DMS153 (cell line): ENCODE data around the gene DBF4B.
"Not testable (repeated sequence)": the region's sequence is repeated elsewhere in the genome, so short reads cannot be mapped to it uniquely, and the experiment has no call there.

Experiments
- DNase-seq: peaks from one replicate; lab custom pipeline; 2025; lab: John Stamatoyannopoulos, UW

The DBF4B gene

DNA sequence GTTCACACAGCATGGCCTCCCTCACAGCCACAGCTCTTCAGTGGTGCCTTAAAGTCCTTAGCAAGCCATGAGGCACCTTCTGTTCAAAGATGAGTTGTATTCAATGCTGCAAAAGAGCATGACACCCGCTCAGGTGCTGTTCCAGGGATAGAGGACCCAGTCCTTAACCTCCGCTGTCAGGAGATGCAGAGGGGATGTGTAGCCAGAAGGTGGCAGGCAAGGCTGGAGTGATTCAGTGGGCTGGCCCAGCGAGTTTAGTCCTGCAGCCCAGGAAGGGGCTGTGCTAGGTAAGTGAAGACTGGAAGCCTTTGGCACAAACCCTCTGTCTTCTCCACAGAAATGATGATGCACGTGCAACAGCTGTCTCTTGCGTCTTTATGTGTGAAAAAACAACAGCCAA is 25.3 kb downstream of the DBF4B start:
- no peak for DNase-seq

DNA sequence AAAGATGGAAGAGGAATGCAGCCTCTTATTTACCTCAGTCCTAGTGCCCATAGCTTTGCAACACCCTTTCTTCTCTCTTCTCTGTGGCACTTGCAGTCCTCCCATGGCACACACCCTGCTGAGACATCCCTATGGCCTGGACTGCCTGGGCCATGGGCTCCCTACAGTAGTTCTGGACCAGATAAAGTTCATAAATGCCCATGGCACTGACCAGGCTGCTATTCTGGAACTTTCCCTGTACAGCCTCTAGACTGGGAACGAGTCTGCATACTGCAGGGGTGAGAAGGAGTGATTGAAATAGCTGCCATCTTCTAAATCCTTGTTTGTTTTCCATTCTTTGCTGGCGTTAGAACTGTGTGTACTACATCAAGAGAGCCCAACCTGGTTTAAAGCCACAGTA is 25.8 kb downstream of the DBF4B start:
- DNase-seq = no peak

DNA sequence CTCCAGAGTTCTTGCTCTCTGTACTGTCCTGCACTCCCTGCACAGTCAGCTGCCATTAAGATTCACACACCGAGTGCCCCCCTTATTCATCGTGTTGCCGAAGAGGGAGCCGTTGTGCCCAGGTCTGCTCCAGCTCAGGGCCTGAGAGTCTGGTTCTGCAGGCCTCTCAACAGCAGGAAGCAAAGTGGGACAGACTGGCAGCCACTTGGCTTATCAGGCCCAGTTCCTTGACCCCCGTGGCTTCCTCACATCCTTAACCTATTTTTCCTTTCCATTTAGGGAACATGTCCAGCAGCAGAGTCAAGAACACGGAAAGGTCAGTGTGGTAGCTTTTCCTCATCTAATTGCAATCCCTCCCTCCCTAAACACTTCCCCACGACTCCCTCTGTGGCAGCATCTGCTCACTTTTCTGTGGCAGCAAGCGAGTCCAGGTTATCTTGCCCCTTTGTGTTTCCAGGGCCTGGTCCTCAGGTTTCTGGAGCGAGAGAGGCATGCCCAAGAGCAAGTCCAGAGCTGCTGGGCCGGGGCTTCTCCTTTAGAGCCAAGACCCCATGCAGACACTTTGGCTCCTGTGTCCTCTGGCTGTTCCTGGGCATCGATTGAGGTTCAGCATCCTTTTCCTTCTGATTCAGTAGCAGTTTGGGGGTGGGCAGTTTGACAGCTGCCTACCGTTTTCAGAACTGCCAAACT is 28.2 kb downstream of the DBF4B start:
- DNase-seq = no peak

DNA sequence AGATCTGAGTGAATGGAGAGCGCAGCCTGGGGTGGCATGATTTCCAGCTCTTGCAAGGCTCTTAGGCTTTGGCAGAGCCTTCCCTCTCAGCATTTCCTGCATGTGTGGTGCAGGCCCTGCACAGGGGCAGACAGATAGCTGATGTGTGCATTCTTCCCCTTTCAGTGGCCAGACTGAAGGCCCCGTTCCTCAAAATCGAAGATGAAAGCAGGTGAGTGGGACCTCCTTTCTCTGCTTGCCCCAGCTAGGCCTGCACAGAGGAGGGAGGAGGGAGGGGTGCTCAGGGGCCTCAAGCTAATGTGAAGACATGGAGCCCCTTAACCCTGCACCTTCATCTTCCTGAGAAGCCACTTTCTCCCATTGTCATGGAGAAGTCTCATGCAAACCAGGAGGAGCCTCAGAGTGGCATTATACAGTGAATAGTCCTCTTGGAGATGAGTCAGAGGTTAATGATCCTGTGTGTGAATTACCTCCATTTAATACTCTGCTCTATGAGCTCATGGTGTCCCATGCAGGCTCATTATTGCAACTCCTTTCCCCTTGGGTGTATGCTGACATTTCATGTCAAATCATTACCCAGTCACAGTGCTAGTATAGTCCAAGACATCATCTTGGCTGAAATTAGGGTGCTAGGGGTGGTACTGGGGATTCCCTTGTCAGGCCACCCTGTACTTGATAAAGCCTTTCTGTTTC is 29.9 kb downstream of the DBF4B start:
- no peak for DNase-seq

DNA sequence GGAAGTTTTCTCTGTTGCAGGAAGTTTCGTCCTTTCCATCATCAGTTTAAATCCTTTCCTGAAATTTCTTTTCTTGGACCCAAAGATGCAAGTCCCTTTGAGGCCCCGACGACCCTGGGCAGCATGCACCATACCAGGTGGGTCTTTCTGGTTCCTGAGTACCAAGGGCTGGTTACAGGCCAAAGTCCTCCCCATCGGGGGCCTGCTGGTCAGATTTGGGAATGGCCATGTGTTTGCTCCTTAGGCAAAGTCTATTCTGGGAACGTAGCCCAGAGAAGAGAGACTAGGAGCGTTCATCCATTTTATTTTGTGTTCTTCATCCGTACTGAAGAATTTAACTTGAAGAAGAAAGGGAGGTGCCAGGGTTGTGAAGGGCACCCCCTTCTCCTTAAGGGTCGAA is 32.9 kb downstream of the DBF4B start:
- no peak for DNase-seq

DNA sequence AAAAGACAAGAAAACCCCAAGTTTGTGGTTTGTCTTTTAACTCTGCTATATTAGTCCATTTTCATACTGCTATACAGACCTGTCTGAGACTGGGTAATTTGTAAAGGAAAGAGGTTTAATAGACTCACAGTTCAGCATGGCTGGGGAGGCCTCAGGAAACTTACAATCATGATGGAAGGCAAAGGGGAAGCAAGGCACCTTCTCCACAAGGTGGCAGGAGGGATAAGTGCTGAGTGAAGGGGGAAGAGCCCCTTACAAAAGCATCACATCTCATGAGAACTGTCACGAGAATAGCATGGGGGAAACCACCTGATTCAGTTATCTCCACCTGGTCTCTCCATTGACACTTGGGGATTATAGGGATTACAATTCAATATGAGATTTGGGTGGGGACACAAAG is 36.8 kb downstream of the DBF4B start:
- DNase-seq = no peak

DNA sequence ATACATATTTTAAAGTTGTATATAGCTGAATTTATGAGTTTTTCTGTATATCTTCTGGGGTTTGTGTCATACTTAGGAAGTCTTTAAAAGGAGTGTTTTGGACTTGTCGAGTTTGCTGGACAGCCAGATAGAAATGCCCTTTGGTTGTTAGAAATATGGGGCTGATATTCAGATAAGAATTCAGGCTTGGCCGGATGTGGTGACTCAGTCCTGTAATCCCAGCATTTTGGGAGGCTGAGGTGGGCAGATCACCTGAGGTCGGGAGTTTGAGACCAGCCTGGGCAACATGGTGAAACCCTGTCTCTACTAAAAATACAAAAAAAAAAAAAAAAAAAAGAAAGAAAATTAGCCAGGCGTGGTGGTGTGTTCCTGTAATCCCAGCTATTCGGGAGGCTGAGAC is 37.3 kb downstream of the DBF4B start:
- not testable (repeated sequence) for DNase-seq

DNA sequence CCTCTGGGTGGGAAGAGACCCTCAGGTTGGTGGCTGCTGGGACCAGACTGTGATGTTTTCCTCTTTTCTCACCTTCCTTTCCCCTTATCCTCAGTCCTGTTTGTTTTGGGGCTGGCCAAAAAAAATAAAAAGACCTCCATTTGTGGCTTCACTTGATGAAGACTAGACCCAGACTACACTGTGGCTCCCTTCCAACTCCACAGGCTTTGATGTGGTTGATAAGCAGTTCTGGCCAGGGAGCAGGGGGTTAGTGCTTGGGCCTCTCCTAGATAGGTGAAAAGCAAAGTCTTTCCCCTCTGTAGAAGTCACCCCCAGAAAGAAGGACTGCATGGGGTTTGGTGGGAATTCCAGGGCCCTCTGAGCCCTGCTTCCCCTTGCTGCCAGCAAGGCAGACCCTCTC is 39.1 kb downstream of the DBF4B start:
- DNase-seq = no peak

DNA sequence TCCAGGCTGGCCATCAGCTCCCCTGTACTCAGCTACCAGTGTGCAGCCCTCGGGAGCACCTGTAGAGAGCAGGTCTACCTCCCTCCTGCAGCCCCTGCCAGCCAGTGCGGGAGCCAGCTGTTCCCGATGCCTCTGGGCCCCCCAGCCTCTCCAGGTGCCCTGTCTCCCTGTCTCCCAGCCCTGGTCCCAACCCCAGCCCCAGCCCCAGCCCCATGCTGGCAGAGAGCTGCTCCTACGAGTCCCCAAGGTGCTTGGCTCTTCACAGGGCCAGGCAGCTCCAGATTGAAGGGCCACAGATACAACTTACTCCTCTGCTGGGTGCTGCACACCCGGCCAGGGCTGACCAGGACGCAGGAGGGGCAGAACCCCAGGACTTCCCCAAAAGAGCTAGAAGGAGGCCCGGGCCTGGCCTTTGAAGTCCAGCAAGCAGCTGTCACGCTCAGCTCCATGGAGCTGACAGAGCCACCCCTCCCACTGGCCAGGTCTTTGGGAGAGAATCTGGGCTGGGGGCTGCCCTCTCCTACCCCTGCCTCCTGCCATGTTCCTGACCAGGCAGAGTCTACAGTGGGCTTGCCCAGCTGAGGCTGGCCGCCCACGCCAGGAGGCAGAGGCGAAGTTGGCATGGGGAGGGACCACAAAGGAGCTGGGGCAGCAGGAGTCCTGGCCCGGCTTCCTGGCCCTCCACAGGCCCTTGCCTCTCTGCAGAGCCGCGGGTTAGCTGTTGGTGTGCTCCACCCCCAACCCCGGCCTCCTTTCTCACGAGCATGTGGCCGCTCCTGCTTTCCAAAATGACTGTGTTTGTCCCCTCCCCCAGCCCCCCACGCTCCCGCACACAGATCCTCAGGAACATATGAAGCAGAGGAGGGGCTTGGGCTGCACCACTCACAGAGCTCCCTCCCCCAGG is 40.9 kb downstream of the DBF4B start:
- DNase-seq = no peak

DNA sequence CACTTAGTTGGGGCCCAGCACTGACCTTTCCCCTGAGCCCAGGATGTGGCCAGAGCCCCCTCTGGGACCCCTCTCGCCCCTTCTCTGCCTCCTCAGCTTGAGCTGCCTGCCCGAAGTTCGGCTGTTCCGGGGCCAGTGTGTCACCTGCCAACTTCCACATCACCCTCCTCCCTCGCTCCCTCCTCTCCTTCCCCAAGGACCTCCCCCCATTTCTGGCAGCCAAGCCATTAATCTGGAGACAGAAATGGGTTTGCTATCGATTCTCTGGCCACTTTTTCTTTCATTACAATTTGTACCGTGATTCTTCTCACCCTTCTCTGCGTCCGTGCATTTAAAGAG is 41.5 kb downstream of the DBF4B start:
- no peak for DNase-seq

DNA sequence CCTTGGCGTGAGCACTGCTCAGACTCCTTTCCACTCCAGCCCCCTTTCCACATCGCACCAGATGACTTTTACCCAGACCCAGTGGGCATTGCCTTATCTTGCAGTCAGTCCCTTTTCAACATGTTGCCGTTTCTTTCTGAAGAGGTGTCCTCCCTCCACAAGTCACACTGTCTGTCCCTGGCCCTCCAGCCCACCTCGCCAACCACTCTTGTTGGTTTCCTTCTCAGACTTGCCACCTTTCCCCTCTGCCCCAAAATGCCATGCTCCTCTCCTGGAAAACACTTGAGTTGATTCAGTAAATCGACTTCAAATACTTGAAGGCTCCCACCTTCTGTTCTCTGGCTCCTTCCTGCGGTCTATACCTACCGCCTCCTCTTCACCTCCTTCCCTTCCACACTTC is 42.9 kb downstream of the DBF4B start:
- DNase-seq = no peak

DNA sequence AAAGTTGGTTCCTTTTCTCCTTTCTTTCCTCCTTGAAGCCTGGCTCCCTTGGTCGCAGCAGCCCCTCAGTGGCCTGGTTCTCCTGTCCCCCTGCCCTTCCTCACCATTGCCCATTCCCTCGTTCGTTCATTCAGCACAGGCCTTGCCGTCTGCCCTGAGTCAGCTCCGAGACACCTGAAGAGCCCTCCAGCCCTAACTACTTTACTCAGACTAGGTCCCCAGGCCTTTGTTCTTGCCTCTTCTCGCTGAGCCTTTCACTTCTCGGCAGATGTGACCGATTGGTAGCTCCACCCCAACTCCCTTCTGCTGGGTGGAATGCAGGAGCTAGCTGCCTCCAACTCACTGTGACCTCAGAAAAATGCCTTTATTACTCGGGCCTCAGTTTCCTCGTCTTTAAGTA is 43.3 kb downstream of the DBF4B start:
- DNase-seq = no peak

DNA sequence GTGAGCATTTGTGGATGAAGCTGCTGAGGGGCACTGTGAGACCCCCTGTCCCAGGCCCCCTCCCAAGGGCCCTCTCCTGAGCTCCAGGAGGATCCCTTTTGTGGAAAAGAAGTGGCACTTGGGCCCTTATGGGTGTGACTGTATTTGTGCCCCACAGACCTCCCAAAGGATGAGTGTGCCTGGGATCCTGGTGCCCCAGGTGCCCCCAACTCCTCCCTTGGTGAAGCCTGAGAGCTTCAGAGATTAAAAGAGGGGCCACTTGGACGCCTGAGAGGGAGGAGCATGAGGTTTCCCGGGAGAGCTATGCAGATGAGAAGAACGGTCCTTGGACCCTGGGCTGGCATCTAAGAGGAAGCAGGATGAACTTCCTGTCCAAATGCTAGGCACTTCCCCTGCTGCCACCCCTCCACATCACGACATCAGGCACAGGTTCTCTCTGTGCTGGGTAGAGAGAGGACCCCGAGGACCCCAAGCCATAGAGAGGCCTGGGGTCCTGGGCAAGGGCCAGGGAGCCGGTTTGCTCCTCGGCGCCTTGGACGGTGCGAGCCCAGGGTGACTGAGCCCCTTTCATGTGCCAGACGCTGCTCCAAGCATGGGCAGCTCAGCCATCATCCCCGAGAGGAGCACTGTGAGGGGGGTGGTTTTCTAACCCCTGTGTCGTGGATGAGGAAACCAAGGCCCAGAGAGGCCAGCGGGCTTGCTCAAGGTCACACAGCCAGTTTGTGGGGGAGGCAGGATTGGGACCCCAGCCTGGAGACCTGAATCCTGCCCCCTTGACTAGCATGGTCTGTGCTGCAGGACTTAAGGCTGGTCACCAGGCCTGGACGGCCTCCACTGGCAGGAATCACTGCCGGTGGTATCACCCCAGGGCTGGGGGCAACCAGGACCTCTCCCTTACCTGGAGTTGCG is 44.7 kb downstream of the DBF4B start:
- DNase-seq = no peak

DNA sequence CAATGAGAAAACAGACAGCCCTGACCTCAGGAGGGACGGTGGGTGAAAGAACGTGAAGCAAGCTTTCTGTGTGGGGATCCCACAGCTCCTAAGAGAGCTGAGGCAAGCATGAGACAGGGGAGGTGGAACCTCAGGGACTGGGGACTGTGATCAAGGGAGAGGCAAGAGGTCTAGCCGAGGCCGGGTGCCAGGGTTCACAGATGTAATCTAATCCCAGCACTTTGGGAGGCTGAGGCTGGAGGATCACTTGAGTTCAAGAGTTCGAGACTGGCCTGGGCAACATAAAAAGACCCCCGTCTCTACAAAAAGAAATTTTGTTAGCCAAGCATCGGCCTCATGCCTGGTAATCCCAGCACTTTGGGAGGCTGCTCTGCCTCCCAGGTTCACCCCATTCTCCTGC is 45.8 kb downstream of the DBF4B start:
- no peak for DNase-seq

DNA sequence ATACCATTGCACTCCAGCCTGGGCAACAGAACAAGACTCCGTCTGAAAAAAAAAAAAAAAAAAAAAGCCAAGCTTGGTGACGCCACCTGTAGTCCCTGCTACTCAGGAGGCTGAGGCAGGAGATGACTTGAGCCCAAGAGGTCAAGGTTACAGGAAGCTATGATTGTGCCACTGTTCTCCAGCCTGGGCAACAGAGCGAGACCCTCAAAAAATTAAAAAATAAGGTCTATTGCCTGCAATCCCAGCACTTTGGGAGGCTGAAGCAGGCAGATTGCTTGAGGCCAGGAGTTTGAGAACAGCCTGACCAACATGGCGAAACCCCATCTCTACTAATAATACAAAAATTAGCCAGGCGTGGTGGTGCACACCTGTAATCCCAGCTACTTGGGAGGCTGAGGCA is 46.7 kb downstream of the DBF4B start:
- not testable (repeated sequence) for DNase-seq

DNA sequence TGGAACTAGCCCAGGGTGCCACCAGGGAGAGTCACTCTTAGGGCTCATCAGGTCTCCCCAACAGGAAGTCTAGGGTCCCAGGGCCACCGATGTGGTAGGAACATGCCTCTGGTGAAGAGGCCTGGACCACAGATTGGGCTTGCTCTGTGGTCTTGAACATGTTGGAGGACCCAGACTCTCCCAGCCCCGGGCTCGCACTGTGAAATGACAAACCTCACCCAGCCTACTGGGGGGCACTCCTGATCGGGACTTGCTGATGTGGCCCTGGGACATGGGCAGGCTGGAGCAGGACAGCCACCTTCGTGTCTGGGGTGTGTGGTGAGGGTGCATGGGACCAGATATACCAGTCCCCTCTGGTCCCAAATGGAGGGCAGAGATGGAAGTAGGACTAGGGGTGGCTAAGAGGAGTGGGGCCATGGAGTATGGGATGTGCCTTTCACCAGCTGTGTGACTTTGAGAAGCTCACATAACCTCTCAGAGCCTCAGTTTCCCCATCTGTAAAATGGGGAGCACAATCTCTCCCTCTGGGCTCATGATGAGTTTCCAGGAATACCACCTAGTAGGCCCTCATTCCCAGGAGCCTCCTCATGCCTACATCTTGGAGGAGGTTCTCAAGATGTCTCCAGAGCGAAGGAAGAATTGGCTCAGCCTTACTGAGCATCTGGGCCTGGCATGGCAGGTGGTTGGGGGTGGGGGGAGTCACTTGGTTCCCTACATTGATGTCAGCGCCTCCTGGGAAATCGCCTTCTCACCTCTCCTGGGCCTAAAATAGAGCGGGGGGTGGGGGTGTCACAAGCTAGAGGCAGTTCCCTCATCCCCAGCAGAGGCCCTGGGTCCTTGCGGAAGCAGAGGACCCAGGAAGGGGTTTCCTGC is 48.8 kb downstream of the DBF4B start:
- DNase-seq = no peak

DNA sequence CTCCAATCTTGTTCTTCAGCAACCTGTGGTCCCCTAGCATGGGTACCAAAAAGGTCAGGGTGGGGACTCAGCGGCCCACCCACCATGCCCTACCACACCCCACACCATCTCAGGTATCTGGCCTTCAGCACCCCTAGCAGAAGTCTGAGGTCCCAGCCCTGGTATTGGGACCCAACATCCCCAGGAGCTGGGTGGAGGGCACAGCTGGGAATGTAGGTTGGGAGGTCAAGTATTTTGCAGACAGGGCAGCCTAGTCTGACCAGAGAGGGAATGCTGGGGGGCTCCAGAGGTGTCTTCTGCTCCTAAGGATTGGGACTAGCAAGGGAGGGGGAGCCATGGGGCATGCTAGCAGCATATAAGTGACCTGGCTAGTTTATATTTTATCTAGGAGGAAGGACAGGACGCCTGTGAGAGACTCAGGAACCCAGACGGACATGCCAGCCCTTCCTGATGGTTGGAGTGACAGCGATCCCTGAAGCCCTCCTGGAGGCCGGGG is 49.5 kb downstream of the DBF4B start:
- no peak for DNase-seq

DNA sequence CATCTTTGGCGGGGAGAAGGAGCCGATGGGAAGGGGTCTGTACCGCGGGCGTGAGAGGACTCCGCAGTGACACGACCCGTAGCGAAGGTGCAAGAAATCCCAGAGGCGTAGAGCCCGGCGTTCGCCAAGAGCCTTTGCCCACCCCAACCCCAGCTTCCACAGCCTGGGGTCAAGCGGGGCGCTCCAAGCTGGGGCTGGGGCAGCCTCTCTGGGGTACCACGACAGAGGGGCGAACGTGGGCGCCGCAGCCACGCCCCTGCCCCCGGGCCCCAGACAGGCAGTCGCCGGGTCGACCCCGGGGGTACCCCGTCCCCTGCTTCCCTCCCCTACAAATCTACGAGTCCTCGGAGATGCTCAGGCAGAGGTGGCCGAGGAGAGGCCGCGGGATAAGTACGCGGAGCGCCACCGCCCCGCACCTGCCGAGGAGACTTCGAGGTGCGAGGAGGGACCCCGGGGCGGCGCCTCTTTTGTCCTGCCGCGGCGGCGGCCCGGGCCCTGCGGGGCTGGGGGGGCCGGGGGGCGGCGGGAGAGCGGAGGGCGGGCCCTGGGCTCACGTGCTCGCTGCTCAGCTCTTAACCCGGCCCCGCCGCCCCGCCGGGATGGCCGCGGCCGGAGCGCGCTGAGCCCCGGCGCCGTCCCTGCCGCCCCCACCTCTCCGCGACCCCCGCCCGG is 50.1 kb downstream of the DBF4B start, which contains the start of gene ADAM11:
TSS of gene ADAM11 (plus strand) at position 575 of the 672 bp plus-strand sequence. CDS start 212 bp downstream, outside the sequence.
- DNase-seq = no peak

DNA sequence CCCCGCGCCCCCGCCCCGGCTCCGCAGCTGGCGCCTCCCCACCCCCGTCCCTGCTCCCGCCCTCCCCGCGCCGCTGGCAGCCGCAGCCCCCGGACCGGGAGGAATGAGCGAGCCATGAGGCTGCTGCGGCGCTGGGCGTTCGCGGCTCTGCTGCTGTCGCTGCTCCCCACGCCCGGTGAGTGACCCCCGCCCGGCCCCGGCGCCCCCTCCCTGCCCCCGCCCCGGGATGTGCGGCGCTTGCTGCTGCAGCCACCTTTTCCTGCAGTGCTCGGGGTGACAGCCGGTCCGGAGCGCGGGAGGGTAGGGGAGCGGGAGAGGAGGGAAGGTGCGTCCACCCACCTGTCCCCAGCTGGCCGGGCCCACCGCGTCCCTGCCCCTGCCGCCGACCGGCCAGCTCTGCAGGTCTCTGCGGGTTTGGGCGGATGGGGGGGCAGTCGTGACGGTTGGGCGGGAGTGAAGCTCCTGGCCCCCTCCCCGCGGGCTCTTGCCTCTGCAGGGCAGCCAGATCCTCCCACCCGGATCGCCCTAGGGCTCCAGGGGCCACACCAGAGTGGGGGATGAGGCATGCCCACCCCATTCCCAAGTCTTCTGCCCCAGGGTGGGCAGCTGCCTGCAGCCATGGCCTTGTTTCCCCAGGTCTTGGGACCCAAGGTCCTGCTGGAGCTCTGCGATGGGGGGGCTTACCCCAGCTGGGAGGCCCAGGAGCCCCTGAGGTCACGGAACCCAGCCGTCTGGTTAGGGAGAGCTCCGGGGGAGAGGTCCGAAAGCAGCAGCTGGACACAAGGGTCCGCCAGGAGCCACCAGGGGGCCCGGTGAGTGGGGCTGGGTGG is 50.8 kb downstream of the DBF4B start:
- DNase-seq = no peak
